Measurements from ENCODE around the gene MAP3K20. TPM values are rescaled to one million over a fixed set of nuclear protein-coding genes. Genes with fewer than 3 reads are reported as not detected.

The MAP3K20 gene
- total RNA-seq, 1 experiment from 2014 or later: 40.0 TPM

- Histone ChIP-seq H3K27ac (ENCODE audit: low read depth, low read length, poor library complexity, severe bottlenecking) (no peak overlapping the region), H3K36me3 (ENCODE audit: insufficient read depth, low read length, poor library complexity, severe bottlenecking) (no peaks in the 10 kb centered on the region), H3K27me3 (replicated peaks; ENCODE audit: insufficient read depth, low read depth, low read length, poor library complexity) (no peaks in the 10 kb centered on the region), H3K4me1 (ENCODE audit: insufficient read depth, low read length, poor library complexity, severe bottlenecking) (peaks cover 8% of the 10 kb centered on the region), H3K9me3 (ENCODE audit: low read depth, low read length, poor library complexity, severe bottlenecking) (peaks cover 26% of the 10 kb centered on the region), H3K4me3 (ENCODE audit: low read depth, low read length, poor library complexity, severe bottlenecking) (no peak overlapping the region)
- intact Hi-C loops (cut with micrococcal nuclease; ENCODE audit: unreplicated experiment): no loop called here
- BruUV-seq (replicated peaks): no TSS peak
- ChIA-PET POLR2A (ENCODE audit: low non-redundant PET) (no interaction called here), CTCF (no interaction called here)
- DNase-seq (ENCODE audit: low spot score): no peak
- TF ChIP-seq CTCF (conservative IDR thresholded peaks at IDR 0.05; ENCODE audit: low read depth, low read length): no peak
- no peak for TF ChIP-seq EZH2 (IDR thresholded peaks at IDR 0.05; ENCODE audit: borderline replicate concordance, low read depth, low read length, poor library complexity, severe bottlenecking)
These were observed 66.0 kb downstream of the MAP3K20 start for GRCh38 chr2:173141666-173142065.

- intact Hi-C loops (cut with micrococcal nuclease; ENCODE audit: unreplicated experiment): no loop called here
- CTCF ChIA-PET: no interaction called here
- no TSS peak for BruUV-seq (replicated peaks)
These were observed 69.8 kb downstream of the MAP3K20 start for GRCh38 chr2:173145454-173145853.

GRCh38 chr2:173146590-173146989 lies 70.9 kb downstream of the MAP3K20 start:
- no peak for DNase-seq (ENCODE audit: low spot score)
- no peaks in the 10 kb centered on the region for H3K36me3 ChIP-seq (ENCODE audit: insufficient read depth, low read length, poor library complexity, severe bottlenecking)
- H3K4me1 ChIP-seq (ENCODE audit: insufficient read depth, low read length, poor library complexity, severe bottlenecking): peaks cover 17% of the 10 kb centered on the region
- ChIA-PET POLR2A (ENCODE audit: low non-redundant PET) (no interaction called here), CTCF (no interaction called here)
- intact Hi-C loops (cut with micrococcal nuclease; ENCODE audit: unreplicated experiment): no loop called here
- BruUV-seq (replicated peaks): no TSS peak
- no peak for TF ChIP-seq CTCF (conservative IDR thresholded peaks at IDR 0.05; ENCODE audit: low read depth, low read length)
- TF ChIP-seq EZH2 (IDR thresholded peaks at IDR 0.05; ENCODE audit: borderline replicate concordance, low read depth, low read length, poor library complexity, severe bottlenecking): no peak
- no peaks in the 10 kb centered on the region for H3K27me3 ChIP-seq (replicated peaks; ENCODE audit: insufficient read depth, low read depth, low read length, poor library complexity)
- H3K4me3 ChIP-seq (ENCODE audit: low read depth, low read length, poor library complexity, severe bottlenecking): no peak overlapping the region
- peaks cover 20% of the 10 kb centered on the region for H3K9me3 ChIP-seq (ENCODE audit: low read depth, low read length, poor library complexity, severe bottlenecking)
- H3K27ac ChIP-seq (ENCODE audit: low read depth, low read length, poor library complexity, severe bottlenecking): no peak overlapping the region

More at GRCh38 chr2:173145454-173145853, 69.8 kb downstream of the MAP3K20 start:
- Histone ChIP-seq H3K4me1 (ENCODE audit: insufficient read depth, low read length, poor library complexity, severe bottlenecking) (peaks cover 9% of the 10 kb centered on the region), H3K4me3 (ENCODE audit: low read depth, low read length, poor library complexity, severe bottlenecking) (no peak overlapping the region), H3K27me3 (replicated peaks; ENCODE audit: insufficient read depth, low read depth, low read length, poor library complexity) (no peaks in the 10 kb centered on the region), H3K27ac (ENCODE audit: low read depth, low read length, poor library complexity, severe bottlenecking) (no peak overlapping the region), H3K36me3 (ENCODE audit: insufficient read depth, low read length, poor library complexity, severe bottlenecking) (no peaks in the 10 kb centered on the region), H3K9me3 (ENCODE audit: low read depth, low read length, poor library complexity, severe bottlenecking) (peaks cover 26% of the 10 kb centered on the region)
- no peak for DNase-seq (ENCODE audit: low spot score)
- POLR2A ChIA-PET (ENCODE audit: low non-redundant PET): interaction anchor here (0.7 kb wide), 1 partner anchor 109 kb away, joined by 3 read pairs; no protein-coding TSS in a partner anchor
- TF ChIP-seq CTCF (conservative IDR thresholded peaks at IDR 0.05; ENCODE audit: low read depth, low read length) (no peak), EZH2 (IDR thresholded peaks at IDR 0.05; ENCODE audit: borderline replicate concordance, low read depth, low read length, poor library complexity, severe bottlenecking) (no peak)

Measured in A673 (cell line).